H1 (cell line): Measurements from ENCODE around the gene MFGE8. TPM values are rescaled to one million over a fixed set of nuclear protein-coding genes. Genes with fewer than 3 reads are reported as not detected.
A peak's percentile ranks its signal among the peaks of the same experiment; 100 is the strongest.

ENCODE experiments used
- CTCF ChIA-PET: fragments of 300-600 bp; sonication (Branson Sonifier 250); formaldehyde crosslinking; loops from one replicate; lab custom pipeline; 2021; ENCODE audit not compliant: partially characterized antibody; lab: Charles Lee
- POLR2A ChIA-PET: fragments of 300-600 bp; sonication (Branson Sonifier 250); formaldehyde crosslinking; loops from one replicate; lab custom pipeline; 2021; ENCODE audit warnings: inconsistent platforms; ENCODE audit not compliant: partially characterized antibody; lab: Charles Lee
- DNase-seq, 2 experiments: peaks; one replicate each; pipeline versions ENCODE4 v3.0.0 to v3.0.0-alpha.2; 2010 to 2022; ENCODE audit warnings: low spot score in 2 of 2, low read depth in 1 of 2, mixed read lengths in 1 of 2
- FAIRE-seq: peaks from 2 replicates; lab custom pipeline; 2011; peaks lifted over from hg19 to GRCh38; lab: Jason Lieb, UNC
- H2AFZ ChIP-seq: 2 replicates; pipeline ENCODE4 v1.8.1; 2012; ENCODE audit warnings: low read length, inconsistent platforms
- H2AK5ac ChIP-seq: 2 replicates; pipeline ENCODE4 v1.6.1; 2013; ENCODE audit warnings: low read depth, low read length
- H2BK120ac ChIP-seq: replicated peaks from 2 replicates; pipeline ENCODE3; 2013; ENCODE audit warnings: low read depth, low read length, inconsistent platforms
- H2BK12ac ChIP-seq: 2 replicates; pipeline ENCODE4 v1.6.1; 2013; ENCODE audit warnings: low read depth, low read length
- H2BK15ac ChIP-seq: 2 replicates; pipeline ENCODE4 v1.6.1; 2013; ENCODE audit warnings: low read length
- H2BK20ac ChIP-seq: 2 replicates; pipeline ENCODE4 v1.6.1; 2013; ENCODE audit warnings: low read length
- H2BK5ac ChIP-seq: 2 replicates; pipeline ENCODE4 v1.6.1; 2013; ENCODE audit warnings: low read depth, low read length
- H3K14ac ChIP-seq: 2 replicates; pipeline ENCODE4 v1.6.1; 2013; ENCODE audit warnings: inconsistent platforms; ENCODE audit not compliant: insufficient read length
- H3K18ac ChIP-seq: 2 replicates; pipeline ENCODE4 v1.6.1; 2013; ENCODE audit warnings: low read length; ENCODE audit errors: extremely low read depth
- H3K23ac ChIP-seq: 2 replicates; pipeline ENCODE4 v1.6.1; 2013; ENCODE audit warnings: inconsistent platforms; ENCODE audit not compliant: insufficient read length
- H3K23me2 ChIP-seq: 2 replicates; pipeline ENCODE4 v1.6.1; 2013; ENCODE audit warnings: low read depth, low read length
- H3K27ac ChIP-seq: 2 replicates; pipeline ENCODE4 v1.6.1; 2011; ENCODE audit warnings: low read depth, low read length, inconsistent platforms
- H3K27me3 ChIP-seq, 4 experiments: replicated peaks in 1 of 4; 1 replicate in 1 of 4; 2 replicates in 3 of 4; pipeline versions ENCODE4 v1.6.1 to v1.8.1; 2011 to 2013; ENCODE audit warnings: low read length in 3 of 4, mild to moderate bottlenecking in 3 of 4, inconsistent platforms in 2 of 4, mixed read lengths in 2 of 4, moderate library complexity in 1 of 4; ENCODE audit not compliant: control insufficient read depth in 3 of 4, insufficient read depth in 3 of 4; ENCODE audit errors: extremely low read depth in 1 of 4
- H3K36me3 ChIP-seq, 4 experiments: 2 replicates each; pipeline versions ENCODE4 v1.6.1 to v1.8.1; 2011 to 2013; ENCODE audit warnings: mild to moderate bottlenecking in 4 of 4, low read length in 3 of 4, moderate library complexity in 2 of 4, control low read depth in 1 of 4, inconsistent platforms in 1 of 4; ENCODE audit not compliant: insufficient read depth in 4 of 4, control insufficient read depth in 2 of 4
- H3K4ac ChIP-seq: replicated peaks from 2 replicates; pipeline ENCODE3; 2013; ENCODE audit warnings: low read length, low read depth, mixed read lengths, inconsistent platforms; ENCODE audit not compliant: insufficient read length
- H3K4me1 ChIP-seq, 4 experiments: replicated peaks in 1 of 4; 1 replicate in 1 of 4; 2 replicates in 3 of 4; pipeline versions ENCODE4 v1.6.1 to v1.8.1; 2011 to 2013; ENCODE audit warnings: low read length in 3 of 4, inconsistent platforms in 2 of 4, mixed read lengths in 1 of 4; ENCODE audit not compliant: insufficient read depth in 4 of 4, control insufficient read depth in 3 of 4
- H3K4me2 ChIP-seq, 2 experiments: 2 replicates each; pipeline versions ENCODE4 v1.6.1 to v1.8.1; 2011 to 2013; ENCODE audit warnings: low read depth in 2 of 2, low read length in 2 of 2, control low read depth in 1 of 2, inconsistent platforms in 1 of 2, mild to moderate bottlenecking in 1 of 2; ENCODE audit not compliant: insufficient read depth in 1 of 2
- H3K4me3 ChIP-seq, 4 experiments: fragments of 200-600, 300-600 bp in 1 of 4; sonication (generic), shearing (Covaris generic), sonication (Bioruptor Twin) in 1 of 4; 2 replicates each; pipeline versions ENCODE4 v1.5.1 to v1.8.1; 2011 to 2016; ENCODE audit warnings: low read length in 4 of 4, low read depth in 3 of 4, control low read depth in 2 of 4, inconsistent platforms in 2 of 4, mild to moderate bottlenecking in 2 of 4, mixed read lengths in 1 of 4, moderate library complexity in 1 of 4; ENCODE audit not compliant: insufficient read depth in 2 of 4; ENCODE audit errors: extremely low read depth in 1 of 4
- H3K56ac ChIP-seq: replicated peaks from 2 replicates; pipeline ENCODE3; 2013; ENCODE audit warnings: low read depth, mild to moderate bottlenecking, mixed read lengths, low read length, inconsistent platforms; ENCODE audit not compliant: insufficient read length
- H3K79me1 ChIP-seq: 2 replicates; pipeline ENCODE4 v1.6.1; 2013; ENCODE audit warnings: low read depth, low read length, control low read depth
- H3K79me2 ChIP-seq, 2 experiments: 2 replicates each; pipeline versions ENCODE4 v1.6.1 to v1.8.1; 2012 to 2013; ENCODE audit warnings: low read length in 2 of 2, mild to moderate bottlenecking in 2 of 2, inconsistent platforms in 1 of 2; ENCODE audit not compliant: insufficient read depth in 2 of 2, control insufficient read depth in 1 of 2
- H3K9ac ChIP-seq, 4 experiments: replicated peaks in 1 of 4; 1 replicate in 1 of 4; 2 replicates in 3 of 4; pipeline versions ENCODE4 v1.6.1 to v1.8.1; 2011 to 2013; ENCODE audit warnings: low read depth in 3 of 4, low read length in 3 of 4, control low read depth in 2 of 4, mild to moderate bottlenecking in 2 of 4, moderate library complexity in 2 of 4, inconsistent platforms in 1 of 4; ENCODE audit errors: extremely low read depth in 1 of 4
- H3K9me3 ChIP-seq, 2 experiments: 2 replicates each; pipeline versions ENCODE4 v1.6.1 to v1.8.1; 2012 to 2013; ENCODE audit warnings: mild to moderate bottlenecking in 2 of 2, moderate library complexity in 2 of 2, control low read depth in 1 of 2, inconsistent platforms in 1 of 2, low read depth in 1 of 2, low read length in 1 of 2, mixed read lengths in 1 of 2; ENCODE audit not compliant: insufficient read depth in 2 of 2
- H4K20me1 ChIP-seq, 2 experiments: replicated peaks in 1 of 2; 2 replicates each; pipeline versions ENCODE3 to v1.8.1; 2011 to 2013; ENCODE audit warnings: inconsistent platforms in 2 of 2, low read length in 2 of 2, mild to moderate bottlenecking in 1 of 2; ENCODE audit not compliant: insufficient read depth in 2 of 2, control insufficient read depth in 1 of 2
- H4K5ac ChIP-seq: 2 replicates; pipeline ENCODE4 v1.6.1; 2013; ENCODE audit warnings: low read length, low read depth, mixed read lengths, inconsistent platforms; ENCODE audit not compliant: insufficient read length
- H4K8ac ChIP-seq: 2 replicates; pipeline ENCODE4 v1.8.0; 2013; ENCODE audit warnings: mild to moderate bottlenecking, moderate library complexity, low read length, inconsistent platforms; ENCODE audit not compliant: insufficient read depth; ENCODE audit errors: extremely low read depth
- H4K91ac ChIP-seq: replicated peaks from 2 replicates; pipeline ENCODE3; 2013; ENCODE audit warnings: low read length, mixed read lengths, inconsistent platforms; ENCODE audit not compliant: insufficient read length
- BRCA1 ChIP-seq: IDR thresholded peaks from 2 replicates; pipeline ENCODE4 v1.6.1; 2012; ENCODE audit warnings: low read depth, low read length, improper control_type of control experiment
- CHD1 ChIP-seq: IDR thresholded peaks from 2 replicates; pipeline ENCODE4 v1.6.1; 2012; ENCODE audit warnings: low read depth, low read length, improper control_type of control experiment
- CTBP2 ChIP-seq: IDR thresholded peaks from 2 replicates; pipeline ENCODE4 v1.7.0; 2011; ENCODE audit warnings: borderline replicate concordance, mild to moderate bottlenecking, moderate library complexity, mixed read lengths, low read length; ENCODE audit not compliant: insufficient read depth, insufficient read length
- EZH2 ChIP-seq: fragments of 200-600 bp; sonication (generic); IDR thresholded peaks from 2 replicates; pipeline ENCODE4 v1.7.1; 2012; ENCODE audit warnings: low read depth, mild to moderate bottlenecking, moderate library complexity, low read length, inconsistent platforms; ENCODE audit not compliant: severe bottlenecking
- KDM1A ChIP-seq: fragments of 200-600, 300-600 bp; sonication (generic); IDR thresholded peaks from 2 replicates; pipeline ENCODE4 v1.7.1; 2016; ENCODE audit warnings: mild to moderate bottlenecking, low read length, borderline replicate concordance
- KDM4A ChIP-seq: IDR thresholded peaks from one replicate; pipeline ENCODE4 v1.7.1; 2012; ENCODE audit warnings: low read depth, mild to moderate bottlenecking, moderate library complexity, low read length, inconsistent platforms; ENCODE audit not compliant: severe bottlenecking
- POU5F1 ChIP-seq: IDR thresholded peaks from 2 replicates; pipeline ENCODE4 v1.6.1; 2011; ENCODE audit warnings: low read depth, mild to moderate bottlenecking, low read length, moderate library complexity
- RBBP5 ChIP-seq: IDR thresholded peaks from 2 replicates; pipeline ENCODE4 v1.7.1; 2012; ENCODE audit warnings: low read depth, mild to moderate bottlenecking, inconsistent platforms, low read length, moderate library complexity, borderline replicate concordance
- RXRA ChIP-seq: IDR thresholded peaks from 2 replicates; pipeline ENCODE4 v1.6.1; 2011; ENCODE audit warnings: low read depth, mild to moderate bottlenecking, low read length, moderate library complexity; ENCODE audit not compliant: insufficient read depth
- SP2 ChIP-seq: IDR thresholded peaks from 2 replicates; pipeline ENCODE4 v1.6.1; 2012; ENCODE audit warnings: mild to moderate bottlenecking, low read length, inconsistent platforms
- TAF1 ChIP-seq: IDR thresholded peaks from 2 replicates; pipeline ENCODE4 v1.6.1; 2011; ENCODE audit warnings: mild to moderate bottlenecking, low read depth, low read length
- WGBS, 2 experiments: shearing (Covaris generic) in 1 of 2; methylation state at CpG; one replicate each; pipeline versions ENCODE4 v1.1.6 to v1.1.7; 2013 to 2015; ENCODE audit warnings: low lambda C conversion rate in 2 of 2, mixed read lengths in 2 of 2, inconsistent platforms in 1 of 2, low coverage in 1 of 2, missing lambda C conversion rate in 1 of 2; ENCODE audit not compliant: insufficient replicate concordance in 2 of 2, insufficient coverage in 1 of 2, insufficient read length in 1 of 2; ENCODE audit errors: extremely low coverage in 1 of 2, missing lambda C conversion rate in 1 of 2; 5-methylcytosine and 5-hydroxymethylcytosine counted together
- polyA plus RNA-seq, 7 experiments: library from polyadenylated mRNA; depleted of rRNA in 3 of 7; stranded (reverse) in 5 of 7; unstranded in 2 of 7; fragments of >200 nt in 5 of 7; fragments of 200-250 nt in 2 of 7; gene quantifications; 1 replicate in 5 of 7; 2 replicates in 1 of 7; 4 replicates in 1 of 7; pipeline versions ENCODE4 v1.2.1 to v1.2.3, GENCODE V29; 2011 to 2013; ENCODE audit warnings: missing spikeins in 2 of 7, mixed read lengths in 2 of 7
- total RNA-seq: library from RNA; stranded (reverse); fragmentation: NEBNext Ultra II Directional; extraction: Animal tissue kit (Norgen Biotek cat#: 25700); gene quantifications from 2 replicates; pipeline ENCODE4 v1.2.1, GENCODE V29; 2021
- TF ChIP-seq, protein P1 (sequence below): IDR thresholded peaks from 2 replicates; pipeline ENCODE4 v1.6.1; 2012; ENCODE audit warnings: inconsistent platforms
- TF ChIP-seq, protein P2 (sequence below): IDR thresholded peaks from 2 replicates; pipeline ENCODE4 v1.6.1; 2011; ENCODE audit warnings: low read depth, mild to moderate bottlenecking, low read length; ENCODE audit not compliant: insufficient read depth

MFGE8 gene
- total and polyA plus RNA-seq, 2 of the 8 experiments (the other 6 are each of a cell fraction or from before 2014, with no cell fraction given): 1,237 to 2,117 TPM

DNA sequence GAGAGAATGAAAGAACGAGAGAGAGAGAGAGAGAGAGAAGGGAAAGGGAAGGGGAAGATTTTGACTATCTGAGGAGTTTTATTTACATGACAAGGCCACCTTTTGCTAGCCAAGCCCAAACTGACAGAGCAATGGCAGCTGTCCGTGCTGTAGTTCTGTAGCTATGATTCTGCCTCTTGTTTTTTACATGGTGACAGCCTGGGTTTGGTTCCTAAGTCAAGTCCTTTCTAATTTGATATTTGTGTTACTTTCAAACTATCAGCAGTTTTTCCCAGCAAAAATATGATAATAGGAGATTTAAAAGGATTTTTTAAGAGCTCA lies 26.3 kb upstream of the MFGE8 start:
- Histone ChIP-seq H3K23ac (no peak overlapping the region), H4K91ac (no peak overlapping the region), H3K9ac (no peak overlapping the region), H2AK5ac (no peak overlapping the region), H3K4me3 (no peak overlapping the region), H3K9me3 (peaks cover 0 to 6% of the 10 kb centered on the region in 2 experiments; a peak in 3 of 4 replicates), H2BK20ac (no peak overlapping the region), H3K79me1 (no peaks in the 10 kb centered on the region), H2BK120ac (no peak overlapping the region), H2BK15ac (no peak overlapping the region), H2BK5ac (peak overlapping the region; percentile 45; the same call in 1 of the 2 replicates), H4K20me1 (no peaks in the 10 kb centered on the region), H4K8ac (no peak overlapping the region), H3K36me3 (no peaks in the 10 kb centered on the region), H3K56ac (no peak overlapping the region), H2AFZ (no peak overlapping the region), H3K4me2 (no peak overlapping the region), H3K79me2 (no peaks in the 10 kb centered on the region), H3K4ac (no peak overlapping the region), H4K5ac (no peak overlapping the region), H3K4me1 (peaks cover 0 to 7% (median 2%) of the 10 kb centered on the region in 4 experiments; a peak in 4 of 7 replicates), H3K23me2 (no peaks in the 10 kb centered on the region), H3K14ac (no peak overlapping the region), H3K27ac (no peak overlapping the region), H3K18ac (no peak overlapping the region), H2BK12ac (no peak overlapping the region), H3K27me3 (no peaks in the 10 kb centered on the region)
- POLR2A ChIA-PET: interaction anchor here (0.6 to 2.1 kb wide), 12 partner anchors 11 to 65 kb away, joined by 3 to 12 read pairs (median 4); partner anchors contain the start of gene HAPLN3
- FAIRE-seq (no peak), DNase-seq (no peak)
- 47 to 88% methylated on average over 1 to 2 of the region's 2 CpGs for WGBS, 2 experiments
- CTCF ChIA-PET: interaction anchor here (0.5 to 4.4 kb wide), 10 partner anchors 20 to 239 kb away, joined by 3 to 21 read pairs (median 4); no protein-coding TSS in a partner anchor
- TF ChIP-seq KDM1A (no peak), BRCA1 (no peak), RBBP5 (no peak), TAF1 (no peak), SP2 (no peak), CTBP2 (no peak), CHD1 (no peak), RXRA (no peak), KDM4A (no peak), POU5F1 (no peak), EZH2 (no peak)
- TF ChIP-seq, protein P1, sequence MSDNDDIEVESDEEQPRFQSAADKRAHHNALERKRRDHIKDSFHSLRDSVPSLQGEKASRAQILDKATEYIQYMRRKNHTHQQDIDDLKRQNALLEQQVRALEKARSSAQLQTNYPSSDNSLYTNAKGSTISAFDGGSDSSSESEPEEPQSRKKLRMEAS: no peak
- TF ChIP-seq, protein P2, sequence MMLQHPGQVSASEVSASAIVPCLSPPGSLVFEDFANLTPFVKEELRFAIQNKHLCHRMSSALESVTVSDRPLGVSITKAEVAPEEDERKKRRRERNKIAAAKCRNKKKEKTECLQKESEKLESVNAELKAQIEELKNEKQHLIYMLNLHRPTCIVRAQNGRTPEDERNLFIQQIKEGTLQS: no peak
